Posterior cingulate gyrus (tissue), 11 donors: ENCODE data around the gene RBFOX1.

Experiments
- DNase-seq, 10 donors: peaks; one replicate each; pipeline versions ENCODE4 v3.0.0 to v3.0.0-alpha.2; 2020 to 2021; ENCODE audit warnings: mixed read lengths in 3 of 10
- intact Hi-C: fragments of 100-400 bp; cut with DNase I; formaldehyde crosslinking; loops from one replicate; pipeline ENCODE4 v1.15.1; 2023

Gene RBFOX1

DNA sequence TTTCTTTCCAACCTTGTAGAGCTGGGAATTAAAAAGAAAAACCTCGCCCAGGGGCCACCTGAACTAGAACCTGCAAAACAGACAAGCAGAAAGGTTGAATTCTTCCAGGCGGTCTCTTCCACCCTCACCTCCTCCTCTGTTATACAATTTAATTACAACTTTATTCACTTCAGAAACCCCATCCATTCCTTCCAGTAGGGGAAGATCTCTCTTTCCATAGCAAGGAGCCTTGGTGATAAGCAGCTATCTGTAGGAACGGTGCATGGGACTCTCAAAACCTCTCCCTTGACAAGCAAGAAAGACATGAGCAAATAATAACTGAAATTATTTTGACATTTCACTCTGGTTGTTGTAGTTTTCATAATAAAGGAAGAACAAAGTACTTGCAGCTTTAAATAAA, 176.0 kb downstream of the RBFOX1 start:
- intact Hi-C loops: no loop called here
- no peak for DNase-seq

DNA sequence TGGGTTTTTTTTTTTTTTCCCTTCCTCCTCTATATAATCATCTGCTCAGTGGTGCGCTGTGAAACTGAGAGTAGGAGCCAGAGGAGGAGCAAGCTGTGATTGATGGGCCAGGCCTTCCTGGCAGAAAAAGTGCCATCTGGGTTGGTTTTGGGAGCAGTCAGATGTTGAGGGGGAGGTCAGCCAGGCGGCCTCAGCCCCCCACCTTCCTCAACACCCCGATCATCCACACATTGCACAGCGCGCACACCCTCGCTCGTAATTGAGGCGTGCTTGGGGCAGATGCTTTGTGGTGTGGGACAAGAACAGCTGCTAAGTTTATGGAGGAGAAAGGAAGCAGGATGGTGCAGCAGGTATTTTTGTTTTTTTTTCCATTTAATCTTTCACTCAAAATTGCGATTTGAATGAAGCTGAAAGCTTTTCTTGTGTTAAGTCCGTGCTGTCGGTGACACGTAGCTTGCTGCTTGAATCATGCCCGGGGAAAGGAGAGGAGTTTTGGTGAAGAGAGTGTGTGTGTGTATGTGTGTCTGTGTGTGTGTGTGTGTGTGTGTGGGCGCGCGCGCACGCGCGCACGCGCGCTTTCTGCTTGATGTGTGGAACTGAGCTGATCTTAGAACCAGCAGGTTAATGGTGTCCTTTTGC, 177.4 kb downstream of the RBFOX1 start:
- intact Hi-C loops: no loop called here
- peak in 6 of 10 donors; percentile 22 to 82 (median 52) for DNase-seq

DNA sequence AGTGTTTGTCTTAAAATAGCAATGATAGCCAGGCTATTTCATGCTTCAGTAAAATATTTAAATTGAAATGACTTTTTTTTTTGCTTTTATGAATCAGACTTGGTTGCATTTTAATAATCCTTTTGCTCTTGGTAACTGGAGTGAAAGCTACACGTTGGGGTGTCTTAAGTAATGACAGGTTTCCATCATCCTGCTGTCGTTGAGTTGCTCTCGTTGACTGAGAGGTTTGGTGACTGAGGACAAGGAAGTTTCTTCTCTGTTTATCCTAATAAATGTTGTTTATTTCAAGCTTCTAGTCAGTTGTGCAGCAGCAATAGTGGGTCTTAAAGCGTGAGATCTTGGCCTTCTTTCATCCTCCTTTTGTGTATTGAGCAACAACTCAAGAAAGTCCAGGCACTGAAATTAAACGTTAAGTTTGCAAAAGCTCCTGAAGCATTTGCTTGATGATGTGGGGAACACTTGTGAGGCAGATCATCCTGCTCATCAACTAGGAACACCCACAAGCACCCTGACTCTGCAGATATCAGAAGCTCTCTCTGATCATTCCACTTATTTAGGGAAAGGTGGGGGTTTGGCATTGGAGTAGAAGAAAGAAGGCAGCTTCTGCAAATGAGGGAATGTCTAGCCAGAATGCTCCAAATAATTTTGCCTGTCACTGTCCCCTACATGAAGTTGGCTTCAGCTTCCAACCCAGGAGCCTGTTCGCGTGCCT, 179.1 kb downstream of the RBFOX1 start:
- no peak for DNase-seq
- intact Hi-C loops: no loop called here

GRCh38 chr16:7512503-7512902, 179.9 kb downstream of the RBFOX1 start:
- intact Hi-C loops: no loop called here
- peak in 1 of 10 donors; percentile 75 for DNase-seq

DNA sequence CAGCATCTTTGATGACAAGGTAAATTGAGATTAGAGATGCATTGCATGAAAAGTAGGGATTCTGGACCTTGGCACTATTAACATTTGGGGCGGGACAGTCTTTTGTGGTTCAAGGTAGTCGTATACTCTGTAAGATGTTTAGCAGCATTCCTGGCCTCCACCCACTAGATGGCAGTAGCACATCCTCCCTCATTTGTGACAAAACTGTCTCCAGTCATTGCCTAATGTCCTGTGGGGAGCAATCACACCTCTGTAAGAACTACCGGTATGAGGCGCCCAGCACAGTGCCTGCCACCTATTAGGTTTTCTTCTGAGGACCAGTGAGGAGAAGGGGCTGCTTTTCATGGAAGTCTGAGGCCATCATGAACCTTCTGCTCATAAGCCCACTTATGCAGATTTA, 180.8 kb downstream of the RBFOX1 start:
- DNase-seq: no peak
- intact Hi-C loops: no loop called here

GRCh38 chr16:7515543-7515942, 182.9 kb downstream of the RBFOX1 start:
- intact Hi-C loops: no loop called here
- no peak for DNase-seq

DNA sequence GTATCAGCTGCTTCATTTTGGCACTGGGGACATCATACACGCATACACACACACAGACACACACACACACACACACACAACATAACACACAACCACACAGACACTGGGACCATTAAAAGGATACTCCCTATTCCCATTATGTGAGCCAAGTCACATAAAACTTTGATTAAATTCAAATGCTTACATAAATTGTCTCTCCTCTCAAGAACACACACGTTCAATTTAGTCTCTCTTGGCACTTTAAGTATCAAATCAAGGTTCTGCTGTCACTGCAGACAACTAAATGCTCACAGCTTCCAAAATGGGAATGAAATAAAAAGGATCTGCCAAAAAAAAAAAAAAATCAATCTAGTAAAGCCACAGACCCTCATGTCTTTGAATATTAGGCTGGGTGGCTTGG, 184.9 kb downstream of the RBFOX1 start:
- DNase-seq: no peak
- intact Hi-C loops: no loop called here

- intact Hi-C loops: no loop called here
- peak in 1 of 10 donors; percentile 77 for DNase-seq
Observed at GRCh38 chr16:7518158-7518557, 185.5 kb downstream of the RBFOX1 start.

DNA sequence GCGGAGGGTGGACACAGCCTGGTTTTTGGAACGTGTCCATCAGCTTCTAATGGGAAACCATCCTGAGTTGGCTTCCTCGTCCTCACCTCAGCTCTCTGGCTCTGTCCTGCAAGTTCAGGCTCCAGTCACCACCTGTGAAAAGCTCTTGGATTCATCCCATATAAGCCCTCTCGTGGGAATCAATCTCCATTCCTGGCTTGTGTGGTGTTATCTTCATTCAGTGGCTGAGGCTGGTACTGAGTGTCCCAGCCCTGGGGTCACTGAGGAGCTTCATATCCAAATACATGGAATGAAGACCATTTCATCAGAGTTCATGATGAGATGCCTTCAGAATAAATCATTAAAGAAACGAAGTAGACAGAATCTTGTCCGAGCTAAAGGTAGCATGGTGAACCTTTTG, 189.2 kb downstream of the RBFOX1 start:
- intact Hi-C loops: no loop called here
- DNase-seq: no peak

DNA sequence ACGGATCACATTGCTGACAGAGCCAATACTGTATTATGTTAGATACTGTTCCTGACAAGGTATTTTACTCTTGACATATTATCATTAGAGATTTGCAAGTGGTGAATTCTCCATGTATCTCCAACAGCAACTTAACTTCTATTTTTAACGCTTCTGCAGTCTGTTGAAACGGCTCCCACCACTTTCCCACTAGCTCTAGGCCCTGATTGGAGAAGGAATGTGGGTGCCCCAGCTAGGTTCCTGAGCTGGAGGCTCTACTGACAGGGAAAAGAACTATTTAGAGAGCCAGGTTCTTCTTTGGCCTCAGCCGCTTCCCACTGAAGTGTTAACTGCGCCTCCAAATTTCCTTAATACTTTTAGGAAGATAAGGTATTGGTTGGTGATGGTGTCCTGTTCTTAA, 191.8 kb downstream of the RBFOX1 start:
- intact Hi-C loops: no loop called here
- DNase-seq: no peak

DNA sequence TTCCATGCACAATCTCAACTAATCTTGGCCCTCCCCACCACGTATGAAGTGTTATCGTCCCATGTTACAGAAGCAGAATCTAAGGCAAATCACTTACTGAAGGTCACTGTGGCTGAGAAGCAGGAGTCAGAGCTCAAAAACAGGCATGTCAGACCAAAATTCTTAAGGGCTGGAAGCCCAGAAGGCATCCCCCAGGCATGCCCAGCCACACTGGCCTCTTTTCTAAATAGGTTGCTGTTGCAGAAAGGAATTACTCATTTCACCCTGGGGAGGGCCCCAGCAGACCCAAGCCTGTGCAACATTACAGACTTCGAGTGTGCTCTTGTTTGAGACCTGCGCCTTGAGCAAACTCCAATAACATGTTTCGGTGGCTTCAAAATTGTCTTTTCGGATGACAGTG, 194.1 kb downstream of the RBFOX1 start:
- intact Hi-C loops: no loop called here
- no peak for DNase-seq

GRCh38 chr16:7532534-7532933, 199.9 kb downstream of the RBFOX1 start:
- DNase-seq: no peak
- intact Hi-C loops: no loop called here

- intact Hi-C loops: no loop called here
Observed at GRCh38 chr16:7534749-7535148, 202.1 kb downstream of the RBFOX1 start.

GRCh38 chr16:7541026-7541425, 208.4 kb downstream of the RBFOX1 start:
- intact Hi-C loops: no loop called here
- no peak for DNase-seq

More at GRCh38 chr16:7534749-7535148, 202.1 kb downstream of the RBFOX1 start:
- DNase-seq: no peak

DNA sequence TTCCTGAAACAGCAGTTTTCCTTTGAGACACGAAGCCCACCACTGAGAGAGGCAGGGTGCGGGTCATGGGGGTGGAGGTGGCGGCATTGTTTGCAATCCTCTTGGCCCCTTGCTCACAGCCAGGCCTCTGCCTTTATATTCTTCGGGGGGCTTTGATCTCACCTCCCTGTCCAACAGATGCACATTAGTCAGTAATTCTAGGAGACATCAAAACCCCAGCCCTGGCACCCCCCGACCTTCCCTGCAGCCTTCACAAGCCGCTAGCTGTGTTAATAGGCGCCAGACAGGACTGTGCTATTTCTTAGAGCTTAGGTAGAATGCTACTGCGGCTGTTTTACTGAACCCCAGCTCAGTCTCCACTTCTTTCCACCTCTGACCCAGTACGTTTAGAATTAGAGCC, 212.6 kb downstream of the RBFOX1 start:
- DNase-seq: no peak
- intact Hi-C loops: no loop called here

GRCh38 chr16:7546948-7547347, 214.3 kb downstream of the RBFOX1 start:
- intact Hi-C loops: no loop called here
- DNase-seq: no peak

DNA sequence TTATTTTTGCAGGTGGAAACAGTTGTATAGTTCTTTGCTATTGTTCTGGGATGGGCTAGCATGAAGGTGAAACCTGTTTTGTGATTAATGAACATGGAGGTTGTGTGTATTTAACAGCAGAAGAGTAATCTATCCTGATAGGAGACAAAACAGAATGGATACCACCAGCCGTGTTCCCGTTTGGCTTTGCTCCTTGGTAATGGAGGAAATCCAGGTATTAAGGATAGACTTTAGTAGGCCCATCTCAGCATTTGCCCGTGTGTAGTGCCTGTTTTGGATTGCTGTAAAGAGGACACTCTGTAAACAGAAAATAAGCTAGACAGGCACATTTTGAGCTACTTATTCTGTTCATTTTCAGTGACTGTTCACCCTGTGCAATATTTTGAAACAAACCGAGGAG, 215.1 kb downstream of the RBFOX1 start:
- intact Hi-C loops: no loop called here
- no peak for DNase-seq

DNA sequence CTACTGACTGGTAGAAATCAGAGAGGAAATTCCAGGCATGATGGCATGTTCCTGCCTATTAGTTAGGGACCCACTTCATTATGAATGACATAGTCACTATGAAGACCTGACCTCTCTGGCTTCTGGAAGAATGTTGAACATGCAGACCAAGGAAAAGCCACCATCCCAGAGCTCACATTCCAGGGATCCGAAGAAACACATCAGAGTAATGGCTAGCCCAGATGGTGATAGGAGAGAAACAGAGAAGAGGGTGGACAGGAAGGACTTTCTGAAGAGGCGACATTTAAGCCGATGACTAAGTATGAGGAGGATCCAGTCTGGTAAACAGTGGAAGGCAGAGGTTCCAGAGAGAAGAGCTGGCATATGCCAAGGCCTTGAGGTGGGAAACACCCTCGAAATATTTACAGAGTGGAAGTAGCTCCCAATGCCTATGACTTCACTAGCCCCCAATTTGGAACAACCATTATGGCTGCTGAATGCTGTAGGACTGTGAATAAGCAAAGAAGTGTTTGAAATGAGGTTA, 216.2 kb downstream of the RBFOX1 start:
- no peak for DNase-seq

DNA sequence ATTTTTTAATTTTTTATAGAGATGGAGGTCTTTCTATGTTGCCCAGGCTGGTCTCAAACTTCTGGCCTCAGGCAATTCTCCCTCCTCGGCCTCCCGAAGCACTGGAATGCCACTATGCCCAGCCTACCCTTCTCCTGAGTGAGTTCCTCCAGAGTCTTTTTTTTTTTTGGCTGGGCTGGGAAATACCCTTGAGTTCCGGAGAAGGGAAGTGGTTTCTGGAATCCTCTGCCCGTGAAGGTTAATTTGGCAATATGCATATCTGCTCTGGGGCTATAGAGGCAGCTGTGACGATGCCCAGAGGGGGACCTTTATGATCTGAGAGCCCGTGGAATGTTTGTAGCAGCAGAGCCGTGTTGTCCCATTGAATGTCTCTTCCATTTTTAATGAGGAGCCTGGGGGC, 217.5 kb downstream of the RBFOX1 start:
- intact Hi-C loops: no loop called here
- DNase-seq: no peak

More for the DNA sequence above, 216.2 kb downstream of the RBFOX1 start:
- intact Hi-C loops: no loop called here

- intact Hi-C loops: no loop called here
- DNase-seq: no peak
Observed at GRCh38 chr16:7555459-7555858, 222.8 kb downstream of the RBFOX1 start.

DNA sequence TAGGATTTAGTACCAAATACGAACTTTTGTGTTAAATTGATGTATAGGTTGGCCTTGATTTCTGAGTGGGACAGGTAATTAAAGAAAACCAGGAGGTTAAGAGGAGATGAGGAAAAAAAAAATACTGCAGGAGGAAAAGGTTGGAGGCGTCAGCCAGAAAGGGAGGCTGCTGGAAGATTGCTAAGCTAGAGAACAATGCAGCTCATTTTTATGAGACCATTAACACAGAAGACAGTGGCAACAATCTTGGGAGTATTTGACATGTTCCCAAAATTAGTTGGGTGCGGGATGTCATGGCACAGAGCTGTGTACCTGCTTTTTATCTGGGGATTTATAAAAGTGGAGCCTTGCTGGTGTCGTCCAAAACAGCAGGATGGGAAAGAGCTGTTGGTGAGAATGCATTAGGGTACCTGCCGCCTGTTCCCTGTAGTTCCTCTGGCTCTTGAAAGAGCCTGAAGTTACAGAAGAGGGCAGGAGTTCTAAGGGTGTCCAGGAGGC, 229.3 kb downstream of the RBFOX1 start:
- intact Hi-C loops: no loop called here
- no peak for DNase-seq

DNA sequence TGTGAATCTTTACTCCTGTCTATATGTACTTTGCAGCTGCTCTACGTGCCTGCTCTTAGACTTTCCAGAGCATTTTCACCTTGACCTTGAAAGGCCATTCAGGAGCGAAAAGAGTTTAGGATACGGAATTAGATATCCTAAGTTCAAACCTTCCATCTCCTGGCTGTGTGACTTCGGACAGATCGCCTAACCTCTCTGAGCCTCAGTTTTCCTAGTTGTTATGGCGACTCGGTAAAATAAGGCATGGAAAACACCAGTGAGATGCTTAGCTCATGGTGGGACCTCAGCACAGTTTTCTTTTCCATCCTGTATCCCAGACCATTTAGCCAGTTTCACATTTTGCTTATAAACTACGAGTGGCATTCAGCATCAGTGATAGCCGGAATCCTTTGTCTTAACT, 233.7 kb downstream of the RBFOX1 start:
- intact Hi-C loops: no loop called here
- no peak for DNase-seq
